HFFc6 (cell line): ENCODE data around the gene MCTP2. TPM values are rescaled to one million over a fixed set of nuclear protein-coding genes. Genes with fewer than 3 reads are reported as not detected.
A peak's percentile ranks its signal among the peaks of the same experiment; 100 is the strongest.

Experiments
- DNase-seq: peaks from one replicate; pipeline ENCODE4 v3.0.0-alpha.2; 2018
- H3K27ac Mint-ChIP-seq: 2 replicates; pipeline ENCODE4 v1.8.0; 2020; ENCODE audit warnings: mild to moderate bottlenecking, mixed read lengths
- H3K27me3 Mint-ChIP-seq: 2 replicates; pipeline ENCODE4 v1.8.0; 2021; ENCODE audit warnings: mild to moderate bottlenecking, moderate library complexity, mixed read lengths; ENCODE audit not compliant: insufficient read depth
- H3K36me3 Mint-ChIP-seq: 2 replicates; pipeline ENCODE4 v1.8.0; 2021; ENCODE audit warnings: low read depth, mixed read lengths
- H3K4me1 Mint-ChIP-seq: 2 replicates; pipeline ENCODE4 v1.8.0; 2020; ENCODE audit warnings: low read depth, mixed read lengths
- H3K4me3 Mint-ChIP-seq: 2 replicates; pipeline ENCODE4 v1.8.0; 2020; ENCODE audit warnings: mild to moderate bottlenecking, moderate library complexity, mixed read lengths
- H3K9me3 Mint-ChIP-seq: 2 replicates; pipeline ENCODE4 v1.8.0; 2020; ENCODE audit warnings: mild to moderate bottlenecking, mixed read lengths
- total RNA-seq, 6 experiments: library from RNA; stranded (reverse); fragmentation: NEBNext Ultra II Directional; extraction: Animal tissue kit (Norgen Biotek cat#: 25700); gene quantifications; 2 replicates in 1 of 6; 3 replicates in 5 of 6; pipeline ENCODE4 v1.2.3, GENCODE V29; 2021
- TF ChIP-seq, protein P1 (sequence below): fragments of 200-600 bp; sonication (generic); IDR thresholded peaks from 2 replicates; pipeline ENCODE4 v1.5.0; 2021; ENCODE audit warnings: antibody characterized with exemption, mild to moderate bottlenecking

MCTP2 gene
- total RNA-seq, 6 experiments from 2014 or later, result 0.63 to 4.4 (median 1.0) TPM

DNA sequence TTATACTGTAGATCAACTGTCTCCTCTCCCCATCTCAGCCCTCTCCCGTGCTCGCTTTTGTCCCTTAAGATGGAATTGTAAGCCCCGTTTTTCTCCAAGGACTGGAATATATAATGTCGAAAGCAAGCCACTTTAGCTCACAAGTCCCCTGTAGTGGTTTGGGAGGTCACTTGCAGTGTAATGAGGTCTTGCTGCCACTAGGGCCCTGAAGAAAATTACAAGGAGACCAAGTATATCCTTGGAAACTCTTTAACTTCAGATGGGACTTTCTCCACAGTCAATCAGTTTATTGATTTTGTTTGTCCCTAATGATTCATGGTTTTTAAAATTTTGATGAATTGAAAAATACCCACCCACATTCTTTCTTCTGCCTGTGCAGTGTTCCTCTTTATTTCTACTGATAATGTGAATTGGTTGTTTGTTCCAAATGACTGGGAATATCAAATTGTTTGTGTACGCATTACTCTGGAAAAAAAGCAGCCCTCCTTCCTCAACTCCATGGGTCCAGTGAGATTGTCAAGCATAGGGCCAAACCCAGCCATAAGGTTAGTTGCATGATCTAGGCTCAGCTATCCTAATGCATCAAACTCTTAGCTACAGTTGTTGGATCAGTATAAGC, 294.8 kb downstream of the MCTP2 start:
- no peak overlapping the region for H3K4me3 Mint-ChIP-seq
- H3K4me1 Mint-ChIP-seq, result no peaks in the 10 kb centered on the region
- no peaks in the 10 kb centered on the region for H3K27me3 Mint-ChIP-seq
- TF ChIP-seq, protein P1, sequence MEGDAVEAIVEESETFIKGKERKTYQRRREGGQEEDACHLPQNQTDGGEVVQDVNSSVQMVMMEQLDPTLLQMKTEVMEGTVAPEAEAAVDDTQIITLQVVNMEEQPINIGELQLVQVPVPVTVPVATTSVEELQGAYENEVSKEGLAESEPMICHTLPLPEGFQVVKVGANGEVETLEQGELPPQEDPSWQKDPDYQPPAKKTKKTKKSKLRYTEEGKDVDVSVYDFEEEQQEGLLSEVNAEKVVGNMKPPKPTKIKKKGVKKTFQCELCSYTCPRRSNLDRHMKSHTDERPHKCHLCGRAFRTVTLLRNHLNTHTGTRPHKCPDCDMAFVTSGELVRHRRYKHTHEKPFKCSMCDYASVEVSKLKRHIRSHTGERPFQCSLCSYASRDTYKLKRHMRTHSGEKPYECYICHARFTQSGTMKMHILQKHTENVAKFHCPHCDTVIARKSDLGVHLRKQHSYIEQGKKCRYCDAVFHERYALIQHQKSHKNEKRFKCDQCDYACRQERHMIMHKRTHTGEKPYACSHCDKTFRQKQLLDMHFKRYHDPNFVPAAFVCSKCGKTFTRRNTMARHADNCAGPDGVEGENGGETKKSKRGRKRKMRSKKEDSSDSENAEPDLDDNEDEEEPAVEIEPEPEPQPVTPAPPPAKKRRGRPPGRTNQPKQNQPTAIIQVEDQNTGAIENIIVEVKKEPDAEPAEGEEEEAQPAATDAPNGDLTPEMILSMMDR, result peak; percentile 53
- H3K36me3 Mint-ChIP-seq, result no peaks in the 10 kb centered on the region; the same call in 1 of the 2 replicates
- no peak for DNase-seq
- H3K27ac Mint-ChIP-seq, result no peak overlapping the region
- H3K9me3 Mint-ChIP-seq, result peaks cover 50% of the 10 kb centered on the region

DNA sequence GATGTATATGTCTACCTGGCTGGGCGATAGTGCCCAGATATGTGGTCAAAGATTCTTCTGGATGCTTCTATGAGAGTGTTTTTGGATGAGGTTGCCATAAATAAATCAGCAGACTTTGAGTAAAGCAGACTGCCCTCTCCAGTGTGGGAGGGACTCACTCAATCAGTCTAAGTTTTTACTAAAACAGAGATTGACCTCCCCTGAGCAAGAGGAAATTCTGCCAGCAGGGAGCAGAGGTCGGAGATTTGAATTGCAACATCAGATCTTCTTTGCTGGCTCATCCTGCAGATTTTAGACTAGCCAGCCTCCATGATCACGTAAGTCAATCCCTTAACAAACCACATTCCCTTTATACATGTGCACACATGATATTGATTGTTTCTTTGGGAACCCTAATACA, 300.9 kb downstream of the MCTP2 start:
- Mint-ChIP-seq H3K36me3 (no peaks in the 10 kb centered on the region), H3K4me1 (no peaks in the 10 kb centered on the region), H3K27me3 (no peaks in the 10 kb centered on the region), H3K9me3 (peaks cover 45% of the 10 kb centered on the region), H3K27ac (no peak overlapping the region), H3K4me3 (no peak overlapping the region)
- no peak for DNase-seq
- TF ChIP-seq, protein P1, result no peak
